Left lung (tissue), 10 donors: ENCODE data around the gene PTPN23. TPM values are rescaled to one million over a fixed set of nuclear protein-coding genes. Genes with fewer than 3 reads are reported as not detected.

Source experiments
- ATAC-seq: fragments of 200-7000 bp; cut with Tn5 transposase; one replicate; pipeline ENCODE4 v1.9.1; 2020; ENCODE audit warnings: moderate library complexity
- DNase-seq, 4 donors: peaks; one replicate each; pipeline ENCODE4 v3.0.0-alpha.2; 2013 to 2020
- H3K27ac ChIP-seq, 2 donors: fragments of 200-600 bp; sonication (generic) in 1 of 2; one replicate each; pipeline versions ENCODE4 v1.5.0 to v1.8.0; 2020 to 2021
- H3K27me3 ChIP-seq, 2 donors: fragments of 200-600 bp; sonication (generic) in 1 of 2; one replicate each; pipeline versions ENCODE4 v1.5.0 to v1.8.0; 2020 to 2021
- H3K36me3 ChIP-seq, 2 donors: fragments of 200-600 bp; sonication (generic) in 1 of 2; one replicate each; pipeline versions ENCODE4 v1.5.0 to v1.8.0; 2020 to 2021
- H3K4me1 ChIP-seq, 2 donors: fragments of 200-600 bp; one replicate each; pipeline ENCODE4 v1.8.0; 2021
- H3K4me3 ChIP-seq, 2 donors: fragments of 200-600 bp; sonication (generic) in 1 of 2; one replicate each; pipeline versions ENCODE4 v1.5.0 to v1.8.0; 2020 to 2021; ENCODE audit warnings: mild to moderate bottlenecking in 1 of 2
- H3K9me3 ChIP-seq, 2 donors: fragments of 200-600 bp; sonication (generic) in 1 of 2; one replicate each; pipeline versions ENCODE4 v1.5.0 to v1.8.0; 2020 to 2021
- intact Hi-C, 2 donors: fragments of 100-400 bp; cut with DNase I; formaldehyde crosslinking; loops; one replicate each; pipeline versions ENCODE4 v1.11.2 to v1.14.2; 2022
- polyA plus RNA-seq, 6 donors: library from polyadenylated mRNA; unstranded; fragments of 120-200 nt; gene quantifications; one replicate each; pipeline ENCODE4 v1.2.1, GENCODE V29; 2013; ENCODE audit not compliant: insufficient read length in 6 of 6
- total RNA-seq, 2 donors: library from RNA; stranded (reverse); fragmentation: NEBNext Ultra II Directional; extraction: Animal tissue kit (Norgen Biotek cat#: 25700); gene quantifications; one replicate each; pipeline ENCODE4 v1.2.1, GENCODE V29; 2021
- TF ChIP-seq, protein P1 (sequence below), 2 donors: fragments of 200-600 bp; sonication (generic) in 1 of 2; IDR thresholded peaks; one replicate each; pipeline versions ENCODE4 v1.5.0 to v1.8.0; 2021; ENCODE audit warnings: antibody characterized with exemption in 2 of 2
- donor health status: DM: no; HTN: yes; CAD: no.
- donor health status: DM: no; HTN: no; CAD: no.

PTPN23 gene
- total and polyA plus RNA-seq, 8 donors = 19.9 to 53.5 (median 25.6) TPM

DNA sequence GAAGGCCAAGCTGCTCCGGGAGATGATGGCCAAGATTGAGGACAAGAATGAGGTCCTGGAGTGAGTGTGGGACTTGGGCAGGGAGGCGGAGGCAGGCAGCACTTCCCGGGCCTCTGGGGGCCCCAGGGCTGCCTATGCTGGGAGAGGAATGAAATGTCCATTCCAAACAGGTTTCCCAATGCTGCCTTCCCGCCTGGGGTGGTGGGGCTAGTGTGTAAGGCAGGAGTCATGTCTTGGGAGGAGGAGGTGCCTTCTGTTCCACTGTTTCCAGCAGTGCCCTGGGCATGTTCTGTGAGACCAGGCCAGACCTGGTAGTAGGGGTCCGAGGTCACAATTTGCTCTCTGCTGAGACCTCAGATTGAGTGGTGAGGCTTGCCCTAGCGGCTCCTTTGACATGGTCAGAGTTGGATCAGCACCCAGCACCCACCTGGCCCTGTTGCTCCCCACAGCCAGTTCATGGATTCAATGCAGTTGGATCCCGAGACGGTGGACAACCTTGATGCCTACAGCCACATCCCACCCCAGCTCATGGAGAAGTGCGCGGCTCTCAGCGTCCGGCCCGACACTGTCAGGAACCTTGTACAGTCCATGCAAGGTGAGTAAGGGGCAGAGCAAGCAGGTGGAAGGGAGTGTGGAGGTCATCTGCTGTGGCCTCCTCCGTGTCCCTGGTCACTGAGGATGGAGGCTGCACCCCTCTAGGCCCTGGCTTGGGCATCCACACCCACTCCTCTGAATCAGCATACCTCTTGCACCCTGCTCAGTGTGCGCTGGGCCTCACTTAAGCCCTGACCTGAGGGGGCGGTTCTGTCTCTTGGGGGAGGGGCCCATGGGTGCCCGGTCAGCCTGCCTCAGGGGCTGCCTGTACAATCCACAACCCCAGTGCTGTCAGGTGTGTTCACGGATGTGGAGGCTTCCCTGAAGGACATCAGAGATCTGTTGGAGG is 27.3 kb downstream of the PTPN23 start:
- ATAC-seq (no peak), DNase-seq (no peak)
- H3K9me3 ChIP-seq = no peaks in the 10 kb centered on the region
- no peak overlapping the region for H3K4me3 ChIP-seq
- H3K4me1 ChIP-seq = peaks cover 5 to 11% of the 10 kb centered on the region in 2 donors
- no peaks in the 10 kb centered on the region for H3K27me3 ChIP-seq
- TF ChIP-seq, protein P1, sequence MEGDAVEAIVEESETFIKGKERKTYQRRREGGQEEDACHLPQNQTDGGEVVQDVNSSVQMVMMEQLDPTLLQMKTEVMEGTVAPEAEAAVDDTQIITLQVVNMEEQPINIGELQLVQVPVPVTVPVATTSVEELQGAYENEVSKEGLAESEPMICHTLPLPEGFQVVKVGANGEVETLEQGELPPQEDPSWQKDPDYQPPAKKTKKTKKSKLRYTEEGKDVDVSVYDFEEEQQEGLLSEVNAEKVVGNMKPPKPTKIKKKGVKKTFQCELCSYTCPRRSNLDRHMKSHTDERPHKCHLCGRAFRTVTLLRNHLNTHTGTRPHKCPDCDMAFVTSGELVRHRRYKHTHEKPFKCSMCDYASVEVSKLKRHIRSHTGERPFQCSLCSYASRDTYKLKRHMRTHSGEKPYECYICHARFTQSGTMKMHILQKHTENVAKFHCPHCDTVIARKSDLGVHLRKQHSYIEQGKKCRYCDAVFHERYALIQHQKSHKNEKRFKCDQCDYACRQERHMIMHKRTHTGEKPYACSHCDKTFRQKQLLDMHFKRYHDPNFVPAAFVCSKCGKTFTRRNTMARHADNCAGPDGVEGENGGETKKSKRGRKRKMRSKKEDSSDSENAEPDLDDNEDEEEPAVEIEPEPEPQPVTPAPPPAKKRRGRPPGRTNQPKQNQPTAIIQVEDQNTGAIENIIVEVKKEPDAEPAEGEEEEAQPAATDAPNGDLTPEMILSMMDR (IDR thresholded peaks at IDR 0.05) = no peak
- H3K27ac ChIP-seq = no peak overlapping the region
- peaks cover 0 to 93% of the 10 kb centered on the region in 2 donors for H3K36me3 ChIP-seq
- intact Hi-C loops = no loop called here

DNA sequence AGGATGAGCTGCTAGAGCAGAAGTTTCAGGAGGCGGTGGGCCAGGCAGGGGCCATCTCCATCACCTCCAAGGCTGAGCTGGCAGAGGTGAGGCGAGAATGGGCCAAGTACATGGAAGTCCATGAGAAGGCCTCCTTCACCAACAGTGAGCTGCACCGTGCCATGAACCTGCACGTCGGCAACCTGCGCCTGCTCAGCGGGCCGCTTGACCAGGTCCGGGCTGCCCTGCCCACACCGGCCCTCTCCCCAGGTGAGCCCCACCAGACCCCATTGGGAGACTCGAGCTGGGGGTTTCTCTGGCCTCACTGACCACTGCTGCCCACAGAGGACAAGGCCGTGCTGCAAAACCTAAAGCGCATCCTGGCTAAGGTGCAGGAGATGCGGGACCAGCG is 28.0 kb downstream of the PTPN23 start:
- peaks cover 5 to 11% of the 10 kb centered on the region in 2 donors for H3K4me1 ChIP-seq
- no peaks in the 10 kb centered on the region for H3K9me3 ChIP-seq
- H3K36me3 ChIP-seq = peaks cover 0 to 93% of the 10 kb centered on the region in 2 donors
- H3K27me3 ChIP-seq = no peaks in the 10 kb centered on the region
- DNase-seq = peak in 1 of 4 donors; percentile 33
- no peak overlapping the region for H3K27ac ChIP-seq
- no peak overlapping the region for H3K4me3 ChIP-seq
- no peak for ATAC-seq
- intact Hi-C loops = no loop called here
- TF ChIP-seq, protein P1 (IDR thresholded peaks at IDR 0.05) = no peak

DNA sequence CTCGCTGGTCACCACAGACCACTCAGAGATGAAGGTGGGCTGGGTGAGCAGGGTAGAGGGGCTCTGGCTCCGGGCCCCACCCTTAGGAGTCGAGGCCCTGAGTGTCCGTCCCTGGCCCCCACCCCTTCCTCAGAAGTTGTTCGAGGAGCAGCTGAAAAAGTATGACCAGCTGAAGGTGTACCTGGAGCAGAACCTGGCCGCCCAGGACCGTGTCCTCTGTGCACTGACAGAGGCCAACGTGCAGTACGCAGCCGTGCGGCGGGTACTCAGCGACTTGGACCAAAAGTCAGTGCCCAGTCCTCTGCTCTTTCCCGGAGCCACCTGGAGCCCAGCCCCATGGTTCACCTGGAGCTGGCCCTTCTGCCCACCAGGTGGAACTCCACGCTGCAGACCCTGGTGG is 28.5 kb downstream of the PTPN23 start:
- Histone ChIP-seq H3K27me3 (no peaks in the 10 kb centered on the region), H3K36me3 (peaks cover 0 to 98% of the 10 kb centered on the region in 2 donors), H3K27ac (no peak overlapping the region), H3K9me3 (no peaks in the 10 kb centered on the region), H3K4me1 (peaks cover 5 to 11% of the 10 kb centered on the region in 2 donors), H3K4me3 (no peak overlapping the region)
- intact Hi-C loops = no loop called here
- TF ChIP-seq, protein P1 (IDR thresholded peaks at IDR 0.05) = no peak
- DNase-seq (peak in 1 of 4 donors; percentile 74), ATAC-seq (no peak)

DNA sequence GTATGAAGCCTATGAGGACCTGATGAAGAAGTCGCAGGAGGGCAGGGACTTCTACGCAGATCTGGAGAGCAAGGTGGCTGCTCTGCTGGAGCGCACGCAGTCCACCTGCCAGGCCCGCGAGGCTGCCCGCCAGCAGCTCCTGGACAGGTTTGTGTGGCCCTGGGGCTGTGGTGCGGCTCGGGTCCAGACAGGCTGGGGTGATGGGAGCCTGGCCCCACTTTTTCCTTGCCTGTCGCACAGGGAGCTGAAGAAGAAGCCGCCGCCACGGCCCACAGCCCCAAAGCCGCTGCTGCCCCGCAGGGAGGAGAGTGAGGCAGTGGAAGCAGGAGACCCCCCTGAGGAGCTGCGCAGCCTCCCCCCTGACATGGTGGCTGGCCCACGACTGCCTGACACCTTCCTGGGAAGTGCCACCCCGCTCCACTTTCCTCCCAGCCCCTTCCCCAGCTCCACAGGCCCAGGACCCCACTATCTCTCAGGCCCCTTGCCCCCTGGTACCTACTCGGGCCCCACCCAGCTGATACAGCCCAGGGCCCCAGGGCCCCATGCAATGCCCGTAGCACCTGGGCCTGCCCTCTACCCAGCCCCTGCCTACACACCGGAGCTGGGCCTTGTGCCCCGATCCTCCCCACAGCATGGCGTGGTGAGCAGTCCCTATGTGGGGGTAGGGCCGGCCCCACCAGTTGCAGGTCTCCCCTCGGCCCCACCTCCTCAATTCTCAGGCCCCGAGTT is 29.0 kb downstream of the PTPN23 start:
- Histone ChIP-seq H3K9me3 (no peaks in the 10 kb centered on the region), H3K4me3 (no peak overlapping the region), H3K36me3 (peaks cover 0 to 100% of the 10 kb centered on the region in 2 donors), H3K4me1 (peaks cover under 1 to 11% of the 10 kb centered on the region in 2 donors), H3K27me3 (no peaks in the 10 kb centered on the region), H3K27ac (no peak overlapping the region)
- TF ChIP-seq, protein P1 (IDR thresholded peaks at IDR 0.05) = no peak
- peak in 1 of 4 donors; percentile 72 for DNase-seq
- intact Hi-C loops = no loop called here
- no peak for ATAC-seq

DNA sequence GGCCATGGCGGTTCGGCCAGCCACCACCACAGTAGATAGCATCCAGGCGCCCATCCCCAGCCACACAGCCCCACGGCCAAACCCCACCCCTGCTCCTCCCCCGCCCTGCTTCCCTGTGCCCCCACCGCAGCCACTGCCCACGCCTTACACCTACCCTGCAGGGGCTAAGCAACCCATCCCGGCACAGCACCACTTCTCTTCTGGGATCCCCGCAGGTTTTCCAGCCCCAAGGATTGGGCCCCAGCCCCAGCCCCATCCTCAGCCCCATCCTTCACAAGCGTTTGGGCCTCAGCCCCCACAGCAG is 29.5 kb downstream of the PTPN23 start:
- no peak overlapping the region for H3K27ac ChIP-seq
- H3K4me1 ChIP-seq = peaks cover 0 to 11% of the 10 kb centered on the region in 2 donors
- intact Hi-C loops = no loop called here
- peaks cover 0 to 100% of the 10 kb centered on the region in 2 donors for H3K36me3 ChIP-seq
- H3K27me3 ChIP-seq = no peaks in the 10 kb centered on the region
- TF ChIP-seq, protein P1 (IDR thresholded peaks at IDR 0.05) = no peak
- no peak overlapping the region for H3K4me3 ChIP-seq
- no peak for DNase-seq
- no peak for ATAC-seq
- H3K9me3 ChIP-seq = no peaks in the 10 kb centered on the region
